Heart right ventricle (tissue), 16 donors: Measurements from ENCODE around the gene SHISAL1. TPM values are rescaled to one million over a fixed set of nuclear protein-coding genes. Genes with fewer than 3 reads are reported as not detected.

ENCODE experiments used
- ATAC-seq, 8 donors: fragments of 200-7000 bp; cut with Tn5 transposase; one replicate each; pipeline ENCODE4 v1.9.1; 2020; ENCODE audit warnings: mild to moderate bottlenecking in 8 of 8, moderate library complexity in 8 of 8, moderate number of reproducible peaks in 1 of 8
- DNase-seq, 2 donors: peaks; one replicate each; pipeline ENCODE4 v3.0.0-alpha.2; 2020
- H3K27ac ChIP-seq, 10 donors: fragments of 200-600 bp; sonication (generic) in 2 of 10; one replicate each; pipeline versions ENCODE4 v1.5.0 to v1.8.0; 2020 to 2022; ENCODE audit warnings: mild to moderate bottlenecking in 3 of 10
- H3K27me3 ChIP-seq, 7 donors: fragments of 200-600 bp; one replicate each; pipeline ENCODE4 v1.8.0; 2021 to 2022; ENCODE audit warnings: mild to moderate bottlenecking in 2 of 7
- H3K36me3 ChIP-seq, 9 donors: fragments of 200-600 bp; sonication (generic) in 1 of 9; one replicate each; pipeline versions ENCODE4 v1.5.0 to v1.8.0; 2020 to 2022; ENCODE audit warnings: mild to moderate bottlenecking in 2 of 9
- H3K4me1 ChIP-seq, 9 donors: fragments of 200-600 bp; sonication (generic) in 1 of 9; one replicate each; pipeline versions ENCODE4 v1.5.0 to v1.8.0; 2020 to 2022; ENCODE audit warnings: mild to moderate bottlenecking in 4 of 9
- H3K4me3 ChIP-seq, 10 donors: fragments of 200-600 bp; sonication (generic) in 2 of 10; one replicate each; pipeline versions ENCODE4 v1.5.0 to v1.8.0; 2020 to 2022; ENCODE audit warnings: mild to moderate bottlenecking in 7 of 10, moderate library complexity in 2 of 10
- H3K9me3 ChIP-seq, 11 donors: fragments of 200-600 bp in 10 of 11; sonication (generic) in 2 of 11; one replicate each; pipeline versions ENCODE4 v1.5.0 to v1.8.0; 2013 to 2022; ENCODE audit warnings: mild to moderate bottlenecking in 2 of 11, control low read depth in 1 of 11, moderate library complexity in 1 of 11
- CTCF ChIP-seq, 9 donors: fragments of 200-600 bp; sonication (generic) in 2 of 9; IDR thresholded peaks; one replicate each; pipeline versions ENCODE4 v1.5.0 to v1.8.0; 2021 to 2022; ENCODE audit warnings: antibody characterized with exemption in 9 of 9, mild to moderate bottlenecking in 5 of 9, moderate library complexity in 1 of 9
- WGBS, 2 donors: extraction: QIAGEN DNeasy Blood & Tissue Kit; methylation state at CpG; one replicate each; pipeline ENCODE4 v1.1.7; 2013; ENCODE audit warnings: inconsistent platforms in 1 of 2; 5-methylcytosine and 5-hydroxymethylcytosine counted together
- intact Hi-C, 10 donors: fragments of 100-400 bp; cut with DNase I; formaldehyde crosslinking; loops; one replicate each; pipeline versions ENCODE4 v1.11.1 to v1.14.2; 2022
- polyA plus RNA-seq, 2 donors: library from polyadenylated mRNA; stranded (reverse); fragments of 200-250 nt; gene quantifications; one replicate each; pipeline ENCODE4 v1.2.3, GENCODE V29; 2013
- total RNA-seq, 10 donors: library from RNA; stranded (reverse); fragmentation: NEBNext Ultra II Directional in 3 of 10; extraction: Animal tissue kit (Norgen Biotek cat#: 25700) in 3 of 10; gene quantifications; one replicate each; pipeline versions ENCODE4 v1.2.1 to v1.2.4, GENCODE V29; 2021 to 2023
- donor health status: Arrhythmogenic right ventricular cardiomyopathy.
- donor health status: ischemic (EF 13 %, LVEDD 7.1; RV severe dilation, severe dysfunction).
- donor health status: healthy with polysubstance abuse.
- donor health status: DM: no; HTN: yes; CAD: no.
- donor health status: DM: no; HTN: no; CAD: no.
- donor health status: ischemic (EF 25% LVEDD 6.9; RV normal size, moderate dysfunction).
- donor health status: ischemic (EF 25% LVEDD 5.7; RV mildly dilated, moderate dysfunction).
- donor health status: healthy.
- donor health status: DM: yes; HTN: yes; CAD: no.
- donor health status: Ischemic cardiomyopathy.
- donor health status: ischemic (EF 35%, LVEDD 5.7; RV mildly dilated, moderate dysfunction).
- donor health status: nonischemic (EF 11% LVEDD 7.7; RV severe dilation, severe dysfunction).
- donor health status: DM: yes; HTN: yes; CAD: no.
- donor health status: PGD.
- donor health status: ischemic (EF 29% LVEDD 5.4; RV normal size, mild dysfunction).
- donor health status: nonischemic (EF 23%, LVEDD 6.1; RV moderate dilation, normal function).

The SHISAL1 gene
- total and polyA plus RNA-seq, 12 donors = 0.15 to 1.7 (median 0.63) TPM

DNA sequence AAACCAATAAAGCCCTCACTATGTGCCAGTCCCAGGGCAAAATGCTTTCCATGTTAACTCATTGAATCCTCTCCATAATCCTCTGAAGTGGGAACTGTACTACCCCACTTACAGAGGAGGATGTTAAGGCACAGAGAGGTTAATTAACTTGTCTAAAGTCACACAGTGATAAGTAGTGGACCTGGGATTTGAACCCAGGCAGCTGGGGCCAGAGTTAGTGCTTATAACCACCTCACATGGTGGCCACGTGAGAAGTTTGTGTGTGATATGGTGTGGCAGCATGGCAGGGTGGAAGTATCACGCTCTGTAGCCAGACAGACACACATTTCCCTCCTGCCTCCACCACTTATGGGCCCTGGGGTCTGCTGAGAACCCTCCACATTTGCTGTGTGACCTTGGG is 115.5 kb downstream of the SHISAL1 start:
- peaks cover 0 to 26% (median 6%) of the 10 kb centered on the region in 7 donors for H3K27me3 ChIP-seq
- no peak for DNase-seq

DNA sequence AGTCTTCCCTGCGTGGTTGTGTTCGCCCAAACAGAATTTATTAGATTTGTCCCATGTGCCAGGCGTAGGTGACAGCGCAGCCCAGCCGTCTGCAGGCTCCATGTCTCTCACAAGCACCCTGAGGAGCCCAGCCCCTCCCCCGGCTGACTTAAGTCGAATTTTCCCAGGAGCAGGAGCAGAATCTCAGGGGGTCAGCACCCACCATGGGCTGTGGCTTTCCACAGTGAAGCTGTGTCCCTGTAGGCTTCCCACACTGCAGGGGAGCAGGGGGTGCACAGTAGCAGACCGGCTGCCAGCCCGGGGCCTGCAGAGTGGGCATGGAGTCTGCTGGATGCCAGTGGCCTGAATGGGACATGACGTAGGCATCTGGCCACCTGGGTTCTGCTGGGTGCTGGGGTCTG is 116.0 kb downstream of the SHISAL1 start:
- peaks cover 0 to 38% (median 0%) of the 10 kb centered on the region in 9 donors for H3K36me3 ChIP-seq
- 75 to 76% methylated on average over 10 of the region's 10 CpGs for WGBS, 2 donors
- ATAC-seq (no peak), DNase-seq (no peak)
- no peak overlapping the region for H3K27ac ChIP-seq
- no peaks in the 10 kb centered on the region for H3K9me3 ChIP-seq
- TF ChIP-seq CTCF (IDR thresholded peaks at IDR 0.05) = no peak
- H3K4me3 ChIP-seq = no peak overlapping the region
- peaks cover 0 to 26% (median 6%) of the 10 kb centered on the region in 7 donors for H3K27me3 ChIP-seq
- H3K4me1 ChIP-seq = peaks cover 0 to 17% (median 0%) of the 10 kb centered on the region in 9 donors
- intact Hi-C loops = no loop called here

More for the DNA sequence above, 115.5 kb downstream of the SHISAL1 start:
- Histone ChIP-seq H3K36me3 (peaks cover 0 to 39% (median 0%) of the 10 kb centered on the region in 9 donors), H3K4me3 (no peak overlapping the region), H3K4me1 (peaks cover 0 to 11% (median 0%) of the 10 kb centered on the region in 9 donors), H3K9me3 (no peaks in the 10 kb centered on the region), H3K27ac (no peak overlapping the region)
- TF ChIP-seq CTCF (IDR thresholded peaks at IDR 0.05) = no peak
- no peak for ATAC-seq
- WGBS, 2 donors = 83 to 88% methylated on average over 2 of the region's 2 CpGs
- intact Hi-C loops = no loop called here

DNA sequence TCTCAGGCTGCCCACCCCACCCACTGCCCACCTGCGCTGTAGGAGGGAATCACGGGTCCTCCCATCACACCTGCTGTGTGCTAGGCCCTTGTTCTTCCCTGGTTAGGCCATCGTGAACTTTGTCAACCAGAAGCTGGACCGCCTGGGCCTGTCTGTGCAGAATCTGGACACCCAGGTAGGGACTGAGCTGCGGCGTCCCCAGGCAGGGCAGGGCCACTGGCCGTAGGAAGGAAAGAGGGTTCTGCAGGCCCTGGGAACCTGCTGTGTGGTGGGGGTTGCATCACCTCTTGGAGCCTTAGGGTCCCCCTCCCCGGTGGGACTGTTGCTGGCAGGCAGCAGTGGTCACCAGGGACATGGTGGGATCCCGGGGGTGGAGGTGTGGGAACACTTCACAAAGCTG is 116.5 kb downstream of the SHISAL1 start:
- H3K27ac ChIP-seq = no peak overlapping the region
- peaks cover 0 to 21% (median 0%) of the 10 kb centered on the region in 9 donors for H3K4me1 ChIP-seq
- TF ChIP-seq CTCF (IDR thresholded peaks at IDR 0.05) = no peak
- WGBS, 2 donors = 65% methylated on average over 9 of the region's 9 CpGs
- intact Hi-C loops = no loop called here
- peaks cover 0 to 25% (median 6%) of the 10 kb centered on the region in 7 donors for H3K27me3 ChIP-seq
- H3K4me3 ChIP-seq = no peak overlapping the region
- no peak for ATAC-seq
- no peaks in the 10 kb centered on the region for H3K9me3 ChIP-seq
- DNase-seq = no peak
- H3K36me3 ChIP-seq = peaks cover 0 to 34% (median 0%) of the 10 kb centered on the region in 9 donors

GRCh38 chr22:44195189-44195871 is 117.4 kb downstream of the SHISAL1 start:
- TF ChIP-seq CTCF (IDR thresholded peaks at IDR 0.05) = no peak
- Histone ChIP-seq H3K27ac (no peak overlapping the region), H3K27me3 (peaks cover 0 to 21% (median 6%) of the 10 kb centered on the region in 7 donors), H3K9me3 (no peaks in the 10 kb centered on the region), H3K4me3 (no peak overlapping the region), H3K36me3 (peaks cover 0 to 27% (median 0%) of the 10 kb centered on the region in 9 donors), H3K4me1 (peaks cover 0 to 30% (median 0%) of the 10 kb centered on the region in 9 donors)
- no peak for DNase-seq
- intact Hi-C loops = no loop called here
- ATAC-seq = no peak
- 57 to 58% methylated on average over 5 of the region's 5 CpGs for WGBS, 2 donors
